ENCODE results near the gene KCNK16. TPM values are rescaled to one million over a fixed set of nuclear protein-coding genes. Genes with fewer than 3 reads are reported as not detected.

KCNK16 gene
- total RNA-seq, 1 donor from 2014 or later = not detected

DNA sequence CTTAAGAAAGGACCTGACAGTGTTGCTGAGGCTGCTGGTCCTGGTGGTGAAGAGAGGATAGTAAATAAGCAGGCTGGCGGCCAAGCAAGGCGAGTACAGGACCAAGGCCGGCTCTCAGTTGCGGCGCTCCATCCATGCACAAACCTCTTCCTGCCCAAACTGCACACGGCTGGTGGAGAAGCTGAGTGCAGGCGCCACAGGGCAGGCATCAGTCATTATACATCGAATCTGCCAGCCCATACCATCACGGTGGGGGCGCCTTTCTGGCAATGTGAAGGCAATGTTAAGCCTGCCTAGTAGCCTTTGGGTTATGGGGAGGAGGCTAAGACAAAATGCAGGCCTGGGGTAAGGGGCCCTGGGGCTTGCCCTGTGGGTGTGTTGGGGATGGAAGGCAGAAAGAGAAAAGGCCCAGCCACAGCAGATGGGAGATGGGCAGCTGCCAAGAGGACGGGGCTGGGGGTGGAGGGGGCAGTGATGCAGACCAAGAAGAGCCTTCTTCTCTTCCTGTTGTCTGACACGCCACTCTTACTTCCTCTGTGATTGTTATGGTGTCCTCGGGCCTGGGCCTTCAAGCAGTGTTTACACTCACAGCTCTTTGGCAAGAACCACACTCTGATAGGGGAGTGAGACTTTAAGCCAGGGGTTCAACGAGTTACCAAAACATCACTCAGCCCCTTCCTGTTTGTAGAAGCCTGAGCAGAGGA lies 20.3 kb upstream of the KCNK16 start:
- no peak for DNase-seq (ENCODE audit: low read depth)

DNA sequence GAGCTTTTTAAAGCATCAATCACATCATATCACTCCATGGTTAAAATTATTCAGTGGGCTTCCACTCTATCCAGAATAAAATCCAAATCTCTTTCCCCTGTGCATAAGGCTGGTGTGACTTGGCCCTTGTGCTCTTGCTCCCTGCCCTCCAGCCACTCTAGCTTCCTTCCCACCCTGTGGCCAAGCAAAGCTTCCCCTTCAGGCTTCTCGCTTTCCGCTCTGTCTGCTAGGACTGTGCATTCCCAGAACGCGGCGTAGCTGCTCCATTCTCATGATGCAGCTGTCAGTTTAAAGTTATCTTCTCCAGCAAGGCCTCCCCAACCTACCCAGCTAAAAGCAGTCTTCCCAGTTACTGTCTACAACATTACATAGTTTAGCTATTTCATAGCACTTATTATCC lies 19.4 kb upstream of the KCNK16 start:
- no peak for DNase-seq (ENCODE audit: low read depth)

DNA sequence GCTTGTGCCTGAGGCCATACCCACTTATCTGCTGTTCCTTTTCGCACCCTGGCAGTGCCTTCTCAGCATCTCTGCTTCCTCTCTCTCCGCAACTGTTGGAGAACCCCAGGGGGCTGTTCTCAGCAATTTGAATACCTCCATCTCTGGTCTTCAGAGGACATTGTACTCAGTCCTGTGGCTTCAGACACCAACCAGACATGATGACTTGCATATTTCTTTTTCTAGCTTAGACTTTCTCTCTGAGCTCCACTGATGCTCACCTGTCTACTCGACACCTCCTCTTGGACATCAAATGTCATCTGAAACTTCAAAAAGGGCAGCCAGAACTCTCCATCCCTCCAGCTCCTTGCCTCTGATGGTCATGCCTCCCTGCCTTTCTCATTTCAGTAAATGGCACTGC lies 18.9 kb upstream of the KCNK16 start:
- no peak for DNase-seq (ENCODE audit: low read depth)

DNA sequence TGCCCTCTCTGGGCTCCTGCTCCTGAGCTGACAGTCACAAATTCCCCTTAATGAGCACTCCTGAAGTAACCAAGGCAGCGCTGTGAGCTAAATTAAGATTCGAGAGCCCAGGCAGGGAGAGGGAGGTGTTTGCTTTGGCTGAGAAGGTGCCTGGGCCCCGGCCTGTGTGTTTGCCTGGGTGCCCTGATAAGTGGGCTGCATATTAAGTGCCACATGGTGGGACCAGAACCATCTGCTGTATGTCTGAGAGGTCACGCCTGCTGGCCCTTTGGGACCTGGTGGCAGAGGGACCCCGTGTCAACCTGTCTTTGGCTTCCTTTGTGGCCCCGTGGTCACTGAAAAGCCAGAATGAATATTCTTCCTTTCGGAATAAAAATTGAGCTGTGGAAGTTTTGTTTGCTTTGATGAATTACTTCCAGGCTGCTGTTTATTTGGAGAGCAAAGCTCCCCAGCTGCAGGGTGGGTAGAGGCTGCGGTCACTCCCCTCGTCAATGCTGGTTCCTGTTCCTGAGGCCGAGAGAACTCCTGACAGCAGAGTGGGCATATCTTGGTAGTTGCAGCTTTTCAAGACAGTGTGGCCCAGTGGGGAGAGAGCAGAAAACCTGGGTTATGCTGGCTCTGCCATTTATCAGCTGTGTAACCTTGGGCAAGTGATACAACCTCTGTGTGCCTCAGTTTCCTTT lies 17.5 kb upstream of the KCNK16 start:
- DNase-seq (ENCODE audit: low read depth) = no peak

DNA sequence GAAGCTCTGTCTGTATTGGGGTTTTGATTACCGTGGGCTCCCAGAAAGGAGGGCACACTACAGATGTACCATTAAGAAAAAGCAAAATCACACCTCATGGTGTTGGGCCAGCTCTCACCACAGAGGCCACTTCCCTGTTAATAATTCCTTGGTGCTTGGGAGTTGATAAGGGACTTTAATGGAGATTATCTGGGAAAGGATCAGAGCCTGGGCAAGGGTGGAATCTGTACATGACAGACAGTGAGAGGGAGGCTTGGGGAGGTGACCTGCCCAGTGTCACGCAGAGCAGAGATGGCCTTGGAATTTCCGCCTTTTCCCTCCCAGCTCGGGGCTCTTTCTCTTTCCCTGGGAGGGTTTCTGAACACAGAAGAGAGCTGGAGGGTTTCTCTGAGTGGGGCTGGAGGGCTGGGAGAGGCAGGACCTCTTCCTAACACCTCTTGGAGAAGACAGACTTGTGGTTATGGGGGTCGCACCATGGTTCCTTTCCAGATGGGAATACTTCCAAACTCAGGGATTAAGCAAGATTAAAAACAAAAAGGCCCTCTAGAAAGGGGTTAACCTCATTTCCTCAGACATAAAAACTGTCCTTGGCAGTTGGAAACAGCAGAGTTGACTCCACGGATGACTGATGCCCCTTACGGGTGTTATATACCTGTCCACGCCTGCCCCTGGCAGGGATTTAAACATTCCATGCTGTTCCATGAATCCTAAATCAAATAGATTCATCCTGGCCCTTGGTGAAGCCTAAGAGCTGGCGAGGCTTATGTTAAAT lies 16.8 kb upstream of the KCNK16 start:
- no peak for DNase-seq (ENCODE audit: low read depth)

DNA sequence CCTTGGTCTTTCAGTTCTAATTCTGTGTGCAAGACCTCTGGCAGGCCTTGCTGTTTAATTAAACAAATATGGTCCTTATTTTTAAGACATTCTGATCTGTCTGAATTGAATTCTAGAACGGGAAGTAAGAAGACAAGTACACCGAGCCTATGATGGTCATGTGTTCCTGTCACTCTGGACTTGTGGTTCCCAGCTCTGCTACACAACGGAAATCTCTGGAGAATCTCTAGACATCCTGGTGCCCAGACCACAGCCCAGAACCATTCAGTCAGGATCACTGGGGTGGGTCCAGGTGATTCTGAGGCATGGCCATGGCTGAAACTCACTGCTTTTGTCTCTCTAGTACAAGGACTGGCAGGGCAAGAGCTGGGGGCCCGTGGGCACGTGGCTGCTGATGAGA lies 15.9 kb upstream of the KCNK16 start:
- DNase-seq (ENCODE audit: low read depth) = no peak

DNA sequence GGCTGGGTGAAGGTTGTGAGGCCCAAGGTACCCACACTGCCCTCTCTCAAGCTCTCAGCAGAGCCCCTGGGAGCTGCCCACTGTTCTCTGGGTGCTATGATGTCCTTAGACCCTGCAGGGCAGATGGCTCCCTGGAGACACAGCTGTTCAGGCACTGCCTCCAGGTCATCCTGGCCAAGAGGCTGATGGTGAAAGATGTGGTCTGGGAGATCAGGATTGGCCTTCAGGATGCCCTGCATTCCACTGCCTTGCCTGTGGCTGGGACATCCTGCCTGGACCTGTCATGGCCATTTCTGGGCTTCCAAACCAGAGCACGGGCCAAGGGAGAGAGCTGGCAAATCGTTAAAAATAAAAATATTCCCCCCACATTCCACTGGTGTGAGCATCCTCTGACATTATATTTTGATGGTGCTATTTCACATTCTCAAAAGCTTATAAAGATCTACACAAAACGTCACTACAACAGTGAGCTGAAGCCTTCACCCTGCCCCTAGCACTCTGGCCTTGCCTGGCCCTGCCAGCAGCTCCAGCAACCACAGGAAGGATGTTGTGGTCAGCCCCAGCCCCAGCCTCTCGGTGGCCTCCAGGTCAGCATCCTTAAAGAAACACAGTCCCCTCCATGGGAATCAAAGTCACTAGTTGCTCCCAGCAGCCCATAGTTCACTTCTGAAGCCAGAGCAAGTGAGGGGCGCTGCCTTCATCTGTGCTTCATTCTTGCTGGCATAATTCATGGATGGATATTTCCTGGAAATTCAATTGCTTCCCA lies 13.5 kb upstream of the KCNK16 start:
- DNase-seq (ENCODE audit: low read depth) = no peak

DNA sequence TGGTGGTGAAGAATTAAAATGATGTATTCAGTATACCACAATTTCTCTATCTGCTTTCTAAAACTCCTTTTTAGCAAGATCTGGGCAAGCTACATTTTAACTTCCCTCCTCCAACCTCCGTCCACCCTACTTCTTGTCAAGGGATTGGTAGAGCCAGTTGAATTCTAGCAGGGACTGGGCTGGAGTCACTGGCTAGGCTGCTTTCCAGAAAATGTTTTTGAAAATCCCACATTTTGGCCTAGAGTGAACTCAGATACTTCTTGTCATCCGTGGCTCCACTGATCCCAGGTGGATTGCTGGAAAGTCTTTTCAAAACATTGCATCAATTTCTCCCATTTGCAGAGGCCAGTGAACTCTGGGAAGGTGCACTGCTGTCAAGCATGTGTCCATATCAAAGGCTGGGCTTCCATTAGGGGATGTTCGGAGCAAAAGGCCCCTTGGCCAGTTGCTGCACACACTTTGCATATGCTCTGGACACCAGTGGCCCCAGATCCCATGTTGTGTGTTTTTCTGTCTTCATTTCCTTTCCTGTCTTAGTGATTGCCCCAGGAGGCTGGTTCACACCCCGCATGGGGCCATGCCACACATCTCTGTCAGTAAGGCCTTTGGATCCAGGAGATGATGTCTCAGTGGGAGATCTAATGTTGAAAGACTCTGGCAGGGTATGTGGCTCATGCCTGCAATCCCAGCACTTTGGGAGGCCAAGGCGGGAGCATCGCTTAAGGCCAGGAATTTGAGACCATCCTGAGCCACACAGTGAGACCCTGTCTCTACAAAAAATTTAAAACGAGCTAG lies 11.3 kb upstream of the KCNK16 start:
- DNase-seq (ENCODE audit: low read depth) = no peak

DNA sequence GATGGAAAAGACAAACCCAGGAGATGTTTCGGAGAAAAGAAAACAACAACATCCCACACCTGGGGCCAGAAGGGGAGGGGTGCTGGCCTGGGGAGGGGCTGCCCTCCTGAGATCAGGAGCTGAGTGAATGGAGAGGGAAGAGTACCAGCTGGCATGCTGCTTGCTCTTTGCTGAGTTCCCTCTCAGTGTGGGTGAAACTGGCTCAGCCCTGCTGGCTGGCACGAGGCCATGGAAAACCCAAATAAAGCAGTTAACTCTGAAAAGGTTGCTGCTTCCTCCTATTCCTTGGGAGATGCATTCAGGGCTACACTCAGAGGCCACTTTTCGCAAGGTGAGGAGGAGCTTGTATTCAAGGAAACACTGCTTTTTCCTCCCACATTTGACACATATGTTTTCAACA lies 8.0 kb upstream of the KCNK16 start:
- no peak for DNase-seq (ENCODE audit: low read depth)

DNA sequence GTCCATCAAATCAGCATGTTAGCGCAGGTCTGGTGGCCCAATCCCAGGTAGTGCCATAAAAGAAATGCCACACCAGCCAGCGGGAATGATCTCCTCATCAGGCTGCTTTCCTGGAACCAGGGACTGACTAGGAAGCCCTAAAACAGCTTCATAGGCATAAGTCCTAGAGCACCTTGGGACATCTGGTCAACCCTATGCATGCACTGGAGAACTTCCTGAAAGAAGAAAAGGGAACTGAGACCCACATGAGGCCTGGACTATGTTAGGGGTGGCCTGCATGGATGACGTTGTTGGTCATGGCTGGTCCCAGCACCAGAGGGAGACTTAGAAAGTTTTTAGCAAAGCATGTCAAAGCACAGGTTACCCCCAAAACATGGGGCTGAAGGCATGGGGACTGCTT lies 7.6 kb upstream of the KCNK16 start:
- no peak for DNase-seq (ENCODE audit: low read depth)

DNA sequence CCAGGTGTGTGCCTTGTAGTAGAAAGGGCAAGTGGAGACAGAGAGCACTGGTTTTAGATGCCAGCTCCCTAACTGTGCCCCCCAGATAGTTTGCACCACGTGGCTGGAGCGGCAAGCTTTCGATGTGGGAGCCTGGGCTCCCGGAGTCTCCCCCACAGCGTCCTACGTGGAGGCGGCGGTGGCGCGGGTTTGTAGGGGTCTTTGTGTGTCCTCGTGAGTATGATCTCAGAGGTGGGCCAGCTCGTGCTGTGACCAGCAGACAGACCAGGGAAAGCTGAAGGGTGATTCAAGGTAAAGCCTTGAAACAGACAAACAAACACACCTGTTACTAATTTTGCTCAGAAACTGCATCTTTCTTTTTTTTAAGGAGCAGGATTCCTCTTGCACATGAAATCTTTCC lies 5.6 kb upstream of the KCNK16 start:
- DNase-seq (ENCODE audit: low read depth) = no peak

DNA sequence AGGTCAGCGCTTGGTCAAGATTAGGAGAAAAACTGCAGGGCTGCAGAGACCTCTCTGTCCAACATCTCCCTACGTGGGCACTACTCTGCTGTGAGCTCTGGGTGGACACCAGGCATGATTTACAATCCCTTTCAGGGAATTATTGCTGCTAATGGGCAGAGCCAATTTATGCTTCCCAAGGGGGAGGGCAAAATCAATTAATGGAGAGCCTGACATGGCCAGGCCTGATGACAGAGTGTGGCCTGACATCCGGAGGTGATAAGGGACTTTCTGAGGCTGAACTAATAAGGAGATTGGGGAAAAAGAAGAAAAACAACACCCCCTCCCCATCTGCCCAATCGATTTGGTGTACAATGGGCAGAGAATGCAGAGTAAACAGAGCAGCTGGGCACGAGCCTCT lies 5.0 kb upstream of the KCNK16 start:
- no peak for DNase-seq (ENCODE audit: low read depth)

DNA sequence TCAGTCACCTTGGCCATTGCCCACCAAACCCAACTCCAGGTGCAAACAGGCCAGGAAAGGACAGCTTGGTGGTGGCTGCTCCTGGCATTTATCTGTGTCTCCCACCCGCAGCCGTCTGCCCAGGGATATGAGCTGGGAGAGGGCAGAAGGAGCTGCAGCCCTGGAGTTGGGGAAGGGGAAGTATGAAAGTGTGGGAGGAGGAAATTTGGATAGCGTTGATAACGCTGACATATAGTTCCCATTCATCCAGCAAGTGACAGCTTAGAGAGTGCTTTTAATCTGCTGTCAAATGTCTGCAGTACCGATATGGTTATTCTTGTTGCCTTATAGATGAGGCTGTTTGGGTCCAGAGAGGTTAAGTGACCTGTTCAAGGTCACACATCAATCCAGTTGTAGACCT lies 741 bp downstream of the KCNK16 start:
- DNase-seq (ENCODE audit: low read depth) = no peak

DNA sequence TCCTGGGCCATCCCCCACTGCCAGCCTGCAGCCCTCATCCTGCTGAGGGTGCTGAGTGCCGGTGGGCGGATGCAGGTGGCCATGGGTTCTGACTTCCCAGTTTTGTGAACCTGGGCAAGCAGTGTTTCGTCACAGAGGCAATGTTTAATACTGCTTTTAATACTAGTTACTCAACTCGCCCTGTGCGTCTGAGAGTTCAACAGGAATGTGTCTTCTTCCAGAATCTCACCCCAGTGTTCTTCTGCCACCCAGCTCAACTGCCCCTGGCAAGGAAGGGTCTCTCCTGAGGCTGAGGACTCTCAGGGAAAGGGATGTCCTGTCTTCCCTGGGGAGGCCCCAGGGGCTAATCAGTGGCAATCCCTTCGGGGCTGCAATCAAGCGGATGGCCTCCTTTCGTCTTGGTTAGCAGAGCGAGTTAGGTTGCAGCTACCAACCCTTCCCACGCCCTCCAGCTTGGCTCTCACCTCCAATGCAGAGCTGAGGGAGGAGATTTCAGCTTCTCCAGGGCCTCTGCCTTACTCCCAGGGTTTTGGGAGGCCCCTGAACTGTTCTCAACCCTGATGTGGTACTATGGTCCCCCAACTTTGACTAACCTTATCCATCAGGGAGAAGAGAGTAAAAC lies 2.0 kb downstream of the KCNK16 start:
- no peak for DNase-seq (ENCODE audit: low read depth)

DNA sequence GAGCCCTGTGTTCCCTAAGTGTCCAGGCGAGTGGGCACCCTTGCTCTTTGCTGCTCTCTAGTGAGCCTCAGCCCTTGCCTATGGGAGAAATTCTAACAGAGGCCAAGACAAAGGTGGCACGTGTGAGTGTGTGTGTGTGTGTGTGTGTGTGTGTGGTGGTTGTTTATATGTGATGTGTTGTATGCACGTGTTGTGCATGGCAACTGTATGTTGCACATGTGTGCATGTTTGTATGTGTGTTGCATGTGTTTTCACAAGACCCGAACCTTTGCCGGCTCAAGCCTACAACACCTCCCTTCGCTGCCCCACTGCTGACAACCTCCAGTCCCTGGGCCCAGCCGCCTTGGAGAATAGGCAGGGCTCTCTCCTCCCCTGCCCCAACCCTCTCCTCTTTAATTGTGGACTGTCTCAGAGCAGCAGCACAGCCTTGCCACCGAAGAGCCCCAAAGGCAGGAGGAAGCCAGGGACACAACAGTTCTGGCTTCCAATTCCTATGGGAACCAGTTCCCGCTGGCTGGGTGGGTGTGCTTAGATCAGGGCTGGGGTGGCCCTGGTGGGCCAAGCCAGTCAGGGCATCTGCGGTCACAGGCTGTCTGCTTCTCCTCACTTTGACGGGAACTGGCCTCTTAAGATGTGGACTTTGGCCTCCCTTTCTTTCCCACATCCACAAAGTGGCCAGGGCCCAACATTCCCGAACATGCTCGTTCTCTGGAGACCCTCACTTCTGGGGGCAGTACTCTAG lies 2.7 kb downstream of the KCNK16 start:
- DNase-seq (ENCODE audit: low read depth) = no peak

DNA sequence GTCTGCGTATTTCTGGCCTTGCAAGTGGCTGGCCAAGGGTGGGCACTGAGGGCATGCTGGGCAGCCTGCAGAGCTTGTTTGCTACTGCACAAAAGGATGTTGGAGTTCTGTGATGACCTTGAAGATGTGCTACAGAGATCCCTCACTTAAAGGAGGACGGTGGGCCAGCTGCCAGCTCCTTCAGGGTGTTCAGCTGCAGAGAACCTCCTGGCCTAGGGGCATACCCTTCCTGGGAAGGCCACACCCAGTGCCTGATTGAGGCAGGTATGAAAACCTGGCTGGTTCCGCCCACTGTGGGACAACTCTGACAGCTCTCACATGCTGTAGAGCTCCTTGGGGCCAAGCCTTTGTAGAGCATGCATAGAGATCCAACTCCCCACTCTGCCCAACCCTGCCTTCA lies 5.2 kb downstream of the KCNK16 start:
- no peak for DNase-seq (ENCODE audit: low read depth)

DNA sequence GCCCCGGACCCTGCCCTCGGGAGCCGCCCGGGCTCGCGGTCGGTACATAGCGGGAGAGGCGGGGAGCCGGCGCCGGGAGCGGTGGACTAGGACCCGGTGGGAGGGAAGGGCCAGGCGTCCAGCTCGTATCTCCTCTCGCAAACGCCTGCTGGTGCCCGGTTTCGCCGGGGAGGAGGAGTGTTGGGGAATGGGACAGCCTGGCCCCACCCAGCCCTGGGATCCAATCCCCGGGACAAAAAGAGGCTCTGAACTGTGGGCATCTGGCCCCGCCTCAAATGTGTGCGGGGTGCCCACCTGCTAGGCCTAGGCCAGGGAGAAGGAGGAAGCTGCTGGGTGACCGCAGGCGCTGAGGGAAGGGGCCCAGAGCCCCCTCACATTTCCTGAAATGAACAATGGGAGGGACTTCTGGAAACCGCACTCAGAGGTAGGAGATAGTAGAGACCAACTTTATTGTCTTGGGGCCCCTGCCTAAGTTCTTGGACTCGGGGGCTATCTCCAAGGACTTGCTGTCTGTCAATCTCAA lies 8.2 kb downstream of the KCNK16 start, which contains the start of gene KCNK17:
Gene KCNK17, minus strand, starts transcription at position 147 of the 523 bp plus-strand sequence. Its CDS starts 99 bp downstream, at position 48.
- no peak for DNase-seq (ENCODE audit: low read depth)

DNA sequence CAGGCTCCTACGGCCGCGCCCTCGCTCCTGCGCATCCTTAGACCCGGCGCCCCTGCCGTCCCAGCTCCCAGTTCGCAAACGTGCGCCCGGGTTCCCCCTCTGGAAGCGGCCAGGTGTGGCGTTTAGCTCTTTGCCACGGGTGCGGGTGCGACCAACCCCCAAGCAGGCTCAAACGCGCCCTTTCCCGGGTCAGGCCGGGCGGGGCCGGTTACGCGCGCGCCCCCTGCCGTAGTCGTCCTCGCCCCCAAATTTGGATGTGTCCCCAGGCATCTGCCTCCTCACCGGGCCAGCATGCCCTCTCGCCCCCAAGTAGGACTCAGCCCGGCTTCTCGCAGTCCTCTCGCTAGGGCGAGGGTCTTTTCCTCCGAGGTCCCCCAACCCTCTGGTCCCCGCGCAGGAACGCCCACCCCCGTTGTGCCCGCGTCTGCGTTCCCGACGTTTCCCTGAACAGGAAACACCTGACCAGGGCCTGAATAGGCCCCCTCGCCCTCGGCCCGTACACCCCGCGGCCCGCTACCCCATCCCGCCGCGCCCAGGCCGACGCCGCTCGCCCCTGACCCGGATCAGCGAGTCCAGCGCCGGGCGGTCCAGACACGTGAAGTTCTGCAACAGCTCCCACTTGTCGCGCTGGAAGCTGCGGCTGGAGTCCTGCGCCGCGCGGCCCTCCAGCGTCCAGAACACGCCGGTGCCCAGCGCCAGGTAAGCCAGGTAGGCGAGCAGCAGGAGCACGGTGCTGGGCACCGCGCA lies 8.8 kb downstream of the KCNK16 start:
- DNase-seq (ENCODE audit: low read depth) = no peak

All from myocyte (in vitro differentiated cells).